GM15510 (cell line): ENCODE data around the gene GNPNAT1.
A peak's percentile ranks its signal among the peaks of the same experiment; 100 is the strongest.

Experiments
- POLR2A ChIP-seq: IDR thresholded peaks from 3 replicates; pipeline ENCODE4 v1.6.1; 2011; ENCODE audit warnings: borderline replicate concordance; ENCODE audit not compliant: insufficient read length; ENCODE audit errors: extremely low read depth

GNPNAT1 gene

DNA sequence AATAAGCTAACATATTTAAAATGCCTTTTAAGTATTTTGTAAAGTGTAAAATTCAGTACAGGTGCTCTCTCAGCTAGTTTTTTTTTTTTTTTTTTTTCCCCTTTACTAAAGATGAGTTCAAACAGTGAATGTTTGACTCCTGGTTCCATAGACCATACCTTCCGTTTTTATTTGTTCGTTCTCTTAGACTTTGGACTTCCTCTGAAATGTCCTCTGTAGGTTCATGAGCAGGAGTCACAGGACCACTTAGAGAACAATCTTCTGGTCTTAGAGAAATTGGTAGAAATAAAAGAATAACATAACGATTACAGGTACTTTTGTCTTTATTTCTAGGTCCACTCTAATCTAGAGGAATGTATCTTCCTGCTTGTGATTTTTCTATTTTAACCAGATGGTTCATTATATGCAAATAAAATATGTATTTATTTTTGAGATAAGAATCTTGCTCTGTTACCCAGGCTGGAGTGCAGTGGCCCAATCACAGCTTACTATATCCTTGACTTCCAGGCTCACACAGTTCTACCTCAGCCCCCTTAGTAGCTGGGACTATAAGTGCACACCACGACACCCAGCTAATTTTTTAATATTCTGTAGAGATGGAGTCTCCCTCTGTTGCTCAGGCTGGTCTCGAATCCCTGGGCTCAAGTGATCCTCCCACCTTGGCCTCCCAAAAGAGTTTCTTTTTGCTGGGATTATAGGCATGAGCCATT lies 35.6 kb downstream of the GNPNAT1 start:
- TF ChIP-seq POLR2A = no peak

DNA sequence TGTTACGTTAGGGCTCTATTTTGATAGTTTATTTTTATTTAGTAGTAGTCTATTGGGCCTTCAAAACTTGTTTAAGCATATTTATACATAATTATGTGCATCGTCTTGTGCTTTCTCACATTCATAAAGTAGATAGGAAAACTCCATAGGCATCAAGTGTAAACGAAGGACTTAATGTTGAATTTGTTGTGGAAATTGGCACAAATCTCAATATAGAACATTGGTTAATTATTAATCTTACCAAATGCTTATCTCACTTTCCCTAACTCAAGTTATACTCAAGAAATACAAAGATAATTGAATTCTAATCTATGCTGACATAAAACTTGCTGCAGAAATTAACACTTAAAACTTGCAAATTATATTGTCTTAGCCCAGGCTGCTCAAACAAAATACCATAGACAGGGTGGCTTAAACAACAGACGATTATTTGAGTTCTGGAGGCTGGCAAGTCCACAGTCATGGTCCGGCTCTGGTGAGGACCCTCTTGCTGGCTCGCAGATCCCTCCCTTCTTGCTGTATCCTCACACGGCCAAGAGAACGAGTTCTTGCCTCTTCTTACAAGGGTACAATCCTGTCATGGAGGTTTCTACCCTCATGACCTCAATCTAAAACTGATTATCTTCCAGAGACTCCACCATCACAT lies 42.6 kb downstream of the GNPNAT1 start:
- no peak for TF ChIP-seq POLR2A

GRCh38 chr14:52741865-52742264 lies 49.5 kb downstream of the GNPNAT1 start:
- TF ChIP-seq POLR2A = no peak

DNA sequence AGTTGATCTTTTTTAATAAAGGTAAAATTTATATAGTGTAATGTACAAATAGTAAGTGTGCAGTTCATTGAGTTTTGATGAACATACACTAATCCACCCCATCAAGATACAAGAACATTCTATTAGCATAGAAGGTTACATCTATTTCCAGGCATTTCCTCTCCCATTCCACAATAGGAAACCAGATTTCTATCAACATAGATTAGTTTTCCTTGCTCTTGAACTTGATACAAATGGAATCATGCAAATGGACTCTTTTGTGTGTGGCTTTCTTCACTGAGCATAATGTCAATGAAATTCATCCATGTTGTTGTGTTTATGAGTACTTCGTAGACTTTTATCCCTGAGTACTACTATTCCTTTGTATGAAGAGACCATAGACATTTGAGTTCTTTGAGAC lies 50.7 kb downstream of the GNPNAT1 start:
- no peak for TF ChIP-seq POLR2A

GRCh38 chr14:52738409-52738808 lies 53.0 kb downstream of the GNPNAT1 start:
- no peak for TF ChIP-seq POLR2A

DNA sequence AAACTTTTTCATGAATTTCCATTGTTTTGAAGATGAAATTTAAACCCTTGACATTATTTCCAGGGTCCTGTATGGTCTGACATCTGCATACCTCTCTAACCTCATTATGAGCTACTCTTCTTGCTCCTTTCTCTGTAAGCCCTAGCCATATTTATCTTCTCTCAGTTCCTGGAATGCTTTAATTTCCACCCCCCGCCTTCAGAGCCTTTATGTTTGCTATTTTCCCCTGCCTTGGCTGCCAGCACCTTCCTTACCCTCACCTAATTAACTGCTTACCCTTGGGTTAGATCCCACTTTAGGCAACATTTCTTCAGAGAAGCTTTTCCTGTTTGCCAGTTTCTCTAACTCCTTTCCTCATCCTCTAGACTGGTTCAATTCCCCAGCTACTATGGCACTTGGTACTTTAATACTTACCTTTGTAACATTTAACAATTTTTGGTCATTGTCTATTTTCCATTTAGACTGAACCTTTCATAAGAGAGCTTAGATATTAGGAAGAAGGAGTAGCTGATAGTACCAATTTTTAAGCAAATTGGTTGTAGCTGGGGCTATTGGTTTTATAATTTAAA lies 55.4 kb downstream of the GNPNAT1 start:
- TF ChIP-seq POLR2A = no peak

- no peak for TF ChIP-seq POLR2A
These were observed 57.6 kb downstream of the GNPNAT1 start for GRCh38 chr14:52733824-52734223.

DNA sequence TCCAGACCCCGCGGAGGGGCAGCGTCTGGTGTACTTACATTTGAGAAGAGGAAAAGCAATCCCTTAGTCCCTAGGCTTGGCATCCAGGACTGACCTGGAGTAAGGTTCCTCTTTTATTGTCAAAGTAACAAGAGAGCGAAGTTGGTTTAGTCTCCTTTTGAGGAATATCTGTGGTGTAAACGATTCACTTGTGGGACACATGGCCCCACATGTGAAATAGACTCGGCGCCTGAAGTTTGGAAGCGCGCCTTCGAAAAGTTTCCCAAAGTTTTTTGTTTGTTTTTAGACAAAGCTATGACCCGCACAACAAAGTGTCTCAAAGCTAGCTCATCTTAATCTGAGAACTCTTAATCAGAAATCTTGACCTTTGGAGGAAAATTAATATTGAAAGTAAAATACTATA lies 60.7 kb downstream of the GNPNAT1 start:
- TF ChIP-seq POLR2A = no peak

GRCh38 chr14:52729925-52730708 lies 61.3 kb downstream of the GNPNAT1 start, which contains the start of gene STYX:
STYX (plus strand) TSS chr14:52730166; CDS start chr14:52730475, 309 bp downstream.
- peak; percentile 85 for TF ChIP-seq POLR2A

GRCh38 chr14:52729585-52729924 lies 61.9 kb downstream of the GNPNAT1 start:
- no peak for TF ChIP-seq POLR2A
